Spleen (tissue), 7 donors: Measurements from ENCODE around the gene STN1.

Experiments
- CTCF ChIP-seq, 11 experiments: fragments of 200-600 bp in 7 of 11; fragments of 450-650 bp in 4 of 11; sonication (generic) in 4 of 11; IDR thresholded peaks in 8 of 11; conservative IDR thresholded peaks in 3 of 11; 1 replicate in 7 of 11; 2 replicates in 4 of 11; pipeline versions ENCODE4 v1.4.0 to v1.8.0; 2016 to 2021; ENCODE audit warnings: antibody characterized with exemption in 11 of 11, inconsistent platforms in 4 of 11, mild to moderate bottlenecking in 1 of 11
- POLR2A ChIP-seq, 3 donors: fragments of 450-650 bp; IDR thresholded peaks; one replicate each; pipeline ENCODE4 v1.5.1; 2017; ENCODE audit warnings: antibody characterized with exemption in 3 of 3, mild to moderate bottlenecking in 1 of 3
- donor health status: DM: no; HTN: no; CAD: no; lungs with moderate emphysema.
- donor health status: DM: no; HTN: no; CAD: no.
- donor health status: DM: no; HTN: no; CAD: no.

GRCh38 chr10:103941801-103942200 lies 23.8 kb upstream of the STN1 start:
- TF ChIP-seq POLR2A (IDR thresholded peaks at IDR 0.05): no peak
- no peak for TF ChIP-seq CTCF (IDR thresholded peaks at IDR 0.05 in 8 of 11, conservative IDR thresholded peaks at IDR 0.05 in 3 of 11)
